Measurements from ENCODE around the gene DNAAF5.

GRCh38 chr7:698515-699475 lies 27.7 kb upstream of the DNAAF5 start:
- TF ChIP-seq CTCF (IDR thresholded peaks at IDR 0.05): no peak
- no peak for TF ChIP-seq POLR2A (IDR thresholded peaks at IDR 0.05)
